ENCODE measurements around the gene GRK5. TPM values are rescaled to one million over a fixed set of nuclear protein-coding genes. Genes with fewer than 3 reads are reported as not detected.

Gene GRK5
- total RNA-seq, 1 donor from 2014 or later = 93.1 TPM

- no peak for DNase-seq (ENCODE audit: extremely low read depth, low read depth, low spot score)
Observed at GRCh38 chr10:119197921-119198320, 9.4 kb upstream of the GRK5 start.

GRCh38 chr10:119198438-119198837 lies 8.9 kb upstream of the GRK5 start:
- no peak for DNase-seq (ENCODE audit: extremely low read depth, low read depth, low spot score)

DNA sequence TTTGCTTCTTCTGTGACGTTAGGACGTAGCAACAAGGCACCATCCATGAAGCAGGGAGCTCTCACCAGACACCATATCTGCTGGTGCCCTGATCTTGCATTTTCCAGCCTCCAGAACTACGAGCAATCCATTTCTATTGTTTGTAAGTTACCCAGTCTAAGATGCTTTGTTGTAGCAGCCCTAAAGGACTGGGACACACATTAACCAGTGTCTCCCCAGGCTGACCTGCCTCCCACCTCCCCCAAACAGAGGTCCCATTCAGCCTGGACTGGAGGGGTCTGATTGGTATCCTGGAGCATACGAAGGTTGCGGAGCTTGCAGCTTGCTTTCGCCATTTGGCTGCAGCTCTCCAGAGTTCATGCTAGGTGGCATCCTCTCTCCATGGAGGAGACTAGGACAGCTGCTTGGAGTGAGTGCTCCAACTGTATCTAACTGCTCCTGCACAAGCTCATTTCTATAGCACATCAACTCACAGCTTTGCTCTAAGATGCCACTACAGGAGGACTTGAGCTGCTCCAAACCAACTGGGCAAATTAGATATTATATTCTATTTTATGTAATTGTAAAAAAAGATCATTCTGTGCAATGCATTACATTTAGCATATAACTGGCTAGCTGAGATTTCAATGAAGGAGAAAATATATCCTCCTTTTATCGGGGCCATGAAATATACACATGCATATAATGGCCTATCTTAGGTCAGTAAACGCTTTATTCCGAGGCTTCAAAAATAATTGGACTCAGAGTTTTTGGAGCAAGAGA lies 8.0 kb upstream of the GRK5 start:
- DNase-seq (ENCODE audit: extremely low read depth, low read depth, low spot score) = no peak

DNA sequence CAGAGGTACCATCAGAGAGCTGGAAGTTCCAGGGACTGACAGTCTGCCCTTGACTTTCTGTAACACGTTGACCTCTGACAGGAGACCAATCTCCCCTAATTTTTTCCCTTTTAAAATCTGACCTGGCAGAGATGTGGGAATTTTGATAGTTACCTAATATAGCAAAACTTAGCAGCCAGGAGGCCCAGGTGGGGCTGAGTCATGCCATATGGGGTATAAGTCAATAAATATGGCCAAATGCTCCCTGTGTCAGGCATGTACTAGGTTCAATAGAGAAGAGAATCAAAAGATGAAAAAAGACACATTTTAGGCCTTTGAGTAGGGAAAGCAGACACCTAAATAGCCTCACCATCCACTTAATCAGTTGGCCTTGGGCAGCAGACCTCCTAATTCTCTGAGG lies 6.1 kb upstream of the GRK5 start:
- DNase-seq (ENCODE audit: extremely low read depth, low read depth, low spot score) = no peak

DNA sequence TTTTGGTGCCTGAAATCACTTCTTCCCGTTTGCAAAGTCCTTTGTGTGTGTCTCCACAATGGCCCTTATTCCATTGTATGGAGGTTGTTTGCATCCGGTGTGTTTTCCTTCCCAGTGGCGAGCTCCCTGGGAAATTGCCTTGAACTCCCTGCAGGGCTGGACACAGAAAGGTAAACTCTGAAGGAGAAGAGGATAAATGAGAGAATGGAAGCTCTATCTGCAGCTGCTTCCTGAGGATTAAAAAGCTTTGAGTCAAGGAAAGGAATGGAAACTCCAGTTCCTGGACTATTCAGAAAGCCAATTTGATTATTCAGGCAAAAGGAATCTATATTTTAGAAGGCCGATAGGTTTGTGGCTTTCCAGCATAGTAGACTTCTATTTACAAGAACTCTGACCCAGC lies 4.4 kb upstream of the GRK5 start:
- DNase-seq (ENCODE audit: extremely low read depth, low read depth, low spot score) = no peak

DNA sequence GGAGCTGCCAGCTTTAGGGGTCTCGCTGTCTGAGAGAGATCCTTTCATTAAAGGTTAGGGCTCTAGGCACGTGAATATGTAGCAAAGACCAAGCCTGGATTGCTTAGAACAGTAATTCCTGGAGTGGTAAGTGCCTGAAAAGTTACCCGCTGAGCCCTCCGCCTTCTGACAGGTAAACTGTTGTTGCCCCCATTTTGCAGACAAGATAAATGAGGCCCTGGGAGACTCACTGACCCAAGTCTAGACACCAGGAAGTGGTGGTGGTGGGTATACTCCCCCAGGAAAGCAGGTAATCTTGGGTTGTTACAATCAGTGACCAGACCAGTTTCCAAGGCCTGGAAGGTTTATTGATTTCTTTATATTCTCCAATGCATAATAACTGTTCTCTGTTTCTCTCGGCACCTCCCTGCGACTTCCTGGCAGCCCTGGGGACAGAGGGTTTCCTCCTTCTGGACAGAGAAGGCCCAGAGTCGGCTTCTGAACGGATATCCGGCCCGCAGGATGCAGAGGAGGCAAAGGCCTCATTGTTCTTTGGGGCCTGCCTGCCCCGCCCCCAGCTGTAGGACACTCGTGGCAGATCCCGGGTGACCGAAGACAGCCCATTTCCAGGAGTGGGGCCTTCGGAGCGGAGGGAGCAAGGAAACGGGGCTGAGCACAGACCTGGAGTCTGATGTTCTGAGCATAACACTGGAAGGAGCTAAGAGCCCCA lies 1.3 kb upstream of the GRK5 start:
- no peak for DNase-seq (ENCODE audit: extremely low read depth, low read depth, low spot score)

GRCh38 chr10:119206603-119207365 lies 587 bp upstream of the GRK5 start:
- no peak for DNase-seq (ENCODE audit: extremely low read depth, low read depth, low spot score)

DNA sequence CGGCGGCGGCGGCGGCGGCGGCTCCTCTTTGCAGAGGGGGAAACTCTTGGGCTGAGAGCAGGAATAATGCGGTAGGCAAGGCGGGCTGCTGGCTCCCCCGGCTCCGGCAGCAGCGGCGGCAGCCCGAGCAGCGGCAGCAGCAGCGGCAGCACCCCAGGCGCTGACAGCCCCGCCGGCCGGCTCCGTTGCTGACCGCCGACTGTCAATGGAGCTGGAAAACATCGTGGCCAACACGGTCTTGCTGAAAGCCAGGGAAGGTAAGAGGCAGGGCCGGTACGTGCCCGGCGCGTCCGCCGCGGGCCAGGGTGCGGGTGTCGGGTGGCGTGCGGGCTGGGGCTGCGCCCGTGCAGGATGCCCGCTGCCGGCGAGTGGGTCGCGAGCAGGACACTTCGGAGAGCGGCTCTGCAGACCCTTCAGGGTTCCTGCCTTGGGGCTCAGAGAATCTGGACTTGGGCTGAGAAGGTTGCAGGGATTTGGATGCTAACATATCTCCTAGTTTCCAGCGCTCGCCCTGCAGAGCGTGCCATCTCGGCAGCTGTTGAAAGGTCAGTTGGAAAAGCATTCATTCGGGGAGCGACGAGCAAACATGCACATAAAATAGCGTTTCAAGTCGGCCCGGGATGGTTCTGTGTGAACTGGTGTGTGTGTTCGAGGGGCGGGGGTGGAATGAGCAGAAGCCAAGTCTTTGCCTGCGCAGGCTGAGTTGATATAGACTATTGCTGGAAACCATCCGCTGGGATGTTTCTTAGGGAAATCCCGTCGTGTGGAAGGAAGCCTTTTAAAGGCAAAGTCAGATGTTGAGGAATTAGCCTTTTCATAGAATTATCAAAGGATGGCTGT lies 562 bp downstream of the GRK5 start:
- no peak for DNase-seq (ENCODE audit: extremely low read depth, low read depth, low spot score)

DNA sequence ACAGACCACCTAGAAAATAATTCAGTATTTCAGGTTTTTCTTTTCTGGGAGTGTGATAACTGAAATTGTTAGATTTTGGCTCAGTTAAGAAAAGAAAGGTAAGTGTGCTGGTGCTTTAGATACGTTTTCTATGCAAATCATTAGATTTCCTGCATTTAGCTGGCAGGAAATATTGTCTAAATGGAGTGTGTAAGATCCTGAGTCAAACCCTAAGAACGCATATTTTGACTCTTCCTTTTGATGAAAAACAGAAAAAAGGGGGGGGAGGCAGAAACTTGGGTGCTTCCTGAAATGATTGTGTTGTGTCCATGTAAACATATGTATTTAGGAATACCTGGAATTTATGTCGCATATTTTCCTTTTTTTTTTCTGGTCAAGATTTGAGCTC lies 1.2 kb downstream of the GRK5 start:
- no peak for DNase-seq (ENCODE audit: extremely low read depth, low read depth, low spot score)

DNA sequence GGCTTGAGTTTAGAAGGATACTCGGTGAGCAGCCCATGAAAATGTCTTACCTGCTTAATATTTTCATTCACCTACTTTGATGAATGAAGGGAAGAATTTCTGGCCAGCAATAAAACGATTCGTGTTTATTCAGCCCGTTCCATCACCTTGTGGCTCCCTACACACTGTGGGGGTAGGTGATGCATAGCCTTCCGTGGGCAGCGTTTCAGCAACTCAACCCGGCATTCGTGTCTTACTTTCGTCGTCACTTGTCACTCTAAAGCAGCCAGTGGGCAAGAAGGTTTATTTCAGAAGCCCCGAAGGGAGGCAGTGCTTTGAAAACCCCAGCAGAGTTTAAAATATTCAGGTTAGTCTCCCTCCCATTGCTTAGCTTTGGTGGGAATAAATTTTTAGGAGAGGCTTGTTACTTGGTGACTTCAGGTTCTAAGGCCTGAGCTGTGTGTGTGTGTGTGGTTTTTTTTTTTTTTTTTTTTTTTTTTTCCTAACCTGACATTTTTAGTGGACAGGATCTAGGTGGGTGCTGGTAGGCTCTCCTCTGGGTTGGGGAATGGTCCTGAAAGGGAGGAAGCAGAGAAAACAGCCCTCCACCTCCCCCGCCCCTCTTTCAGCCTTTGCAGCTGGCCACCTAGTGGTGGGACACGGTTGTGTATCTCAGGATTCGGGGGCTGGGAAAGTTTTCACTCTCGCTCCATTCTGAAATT lies 1.8 kb downstream of the GRK5 start:
- DNase-seq (ENCODE audit: extremely low read depth, low read depth, low spot score) = no peak

GRCh38 chr10:119209736-119210355 lies 2.5 kb downstream of the GRK5 start:
- DNase-seq (ENCODE audit: extremely low read depth, low read depth, low spot score) = no peak

- DNase-seq (ENCODE audit: extremely low read depth, low read depth, low spot score) = no peak
Observed at GRCh38 chr10:119210633-119211032, 3.3 kb downstream of the GRK5 start.

DNA sequence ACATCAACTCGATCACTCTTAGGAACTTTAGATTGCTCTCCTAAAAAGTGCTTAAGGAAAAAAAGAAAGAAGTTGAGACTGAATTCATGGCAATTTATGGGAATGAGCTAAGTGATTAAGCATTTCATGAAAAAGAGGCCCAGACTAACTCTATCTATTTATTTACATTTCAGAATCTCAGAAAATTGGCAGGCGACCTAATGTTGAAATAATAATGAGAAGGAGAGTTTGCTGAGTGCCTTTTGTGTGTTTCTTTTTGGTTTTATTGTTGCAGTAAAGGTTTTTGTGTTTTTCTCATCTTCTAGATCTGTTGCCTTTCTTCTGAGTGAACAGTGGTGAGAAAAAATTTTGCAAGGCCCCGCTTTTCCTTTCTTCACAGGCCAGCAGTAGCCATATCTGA lies 3.8 kb downstream of the GRK5 start:
- DNase-seq (ENCODE audit: extremely low read depth, low read depth, low spot score) = no peak

GRCh38 chr10:119211625-119212441 lies 4.5 kb downstream of the GRK5 start:
- no peak for DNase-seq (ENCODE audit: extremely low read depth, low read depth, low spot score)

DNA sequence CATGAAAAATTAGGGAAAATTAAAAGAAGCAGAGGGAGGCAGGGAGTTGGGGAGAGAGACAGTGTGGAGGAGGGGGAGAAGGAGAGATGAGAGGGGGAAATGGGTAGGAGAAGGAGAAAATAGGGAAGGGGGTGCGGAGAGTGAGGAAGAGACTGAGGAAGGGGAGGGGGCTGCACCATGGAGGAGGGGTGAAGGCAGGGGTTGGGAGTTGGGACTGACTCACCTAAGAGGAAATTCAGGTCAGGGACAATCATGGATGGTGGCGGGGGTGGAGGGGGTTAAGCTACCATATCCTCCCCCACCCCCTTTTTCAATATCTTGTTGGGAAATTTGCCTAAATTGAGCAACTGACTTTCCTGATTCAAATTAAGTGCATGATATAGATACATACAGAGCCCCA lies 8.0 kb downstream of the GRK5 start:
- no peak for DNase-seq (ENCODE audit: extremely low read depth, low read depth, low spot score)

GRCh38 chr10:119216127-119216526 lies 8.8 kb downstream of the GRK5 start:
- DNase-seq (ENCODE audit: extremely low read depth, low read depth, low spot score) = no peak

DNA sequence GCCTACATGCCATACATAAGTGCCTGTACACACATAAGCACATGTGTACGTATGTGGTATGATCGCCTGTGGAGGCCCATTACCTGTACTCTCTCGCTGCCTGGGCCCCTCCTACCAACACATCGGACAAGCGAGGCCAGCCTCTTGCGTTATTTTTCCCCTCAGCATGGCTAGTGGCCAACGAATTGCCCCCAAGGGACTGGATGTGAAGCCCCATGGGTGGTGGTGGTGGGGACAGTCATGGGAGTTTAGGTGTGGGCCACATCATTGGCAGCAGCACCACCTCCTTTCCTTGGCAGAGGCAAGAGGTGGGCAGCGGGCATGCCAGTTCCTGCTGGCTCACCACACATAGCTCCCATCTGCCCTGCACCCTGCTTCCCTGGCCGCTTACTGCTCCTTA lies 10.0 kb downstream of the GRK5 start:
- no peak for DNase-seq (ENCODE audit: extremely low read depth, low read depth, low spot score)

DNA sequence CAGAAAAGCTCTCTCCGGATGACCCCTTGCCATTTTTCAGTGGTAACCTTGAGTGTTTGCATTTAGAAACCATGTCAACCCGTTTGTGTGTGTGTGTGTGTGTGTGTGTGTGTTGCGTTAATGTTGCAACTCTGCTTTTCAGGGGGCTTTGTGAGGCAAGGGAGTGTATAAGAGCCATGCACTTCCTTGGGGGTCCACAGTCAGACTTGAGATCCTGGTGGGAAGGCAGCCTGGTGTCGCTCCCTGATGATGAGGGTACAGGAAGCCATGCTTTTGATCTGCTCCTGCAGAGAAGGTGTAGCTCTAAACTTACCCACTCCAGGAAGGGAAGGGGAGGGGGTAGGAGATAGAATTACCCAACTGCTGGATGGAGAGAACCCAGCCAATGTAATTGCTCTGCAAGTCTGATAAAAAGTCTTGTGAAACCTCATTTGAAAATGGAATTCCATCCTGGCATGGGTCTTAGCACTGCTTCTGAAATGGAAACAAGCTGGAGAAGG lies 10.7 kb downstream of the GRK5 start:
- no peak for DNase-seq (ENCODE audit: extremely low read depth, low read depth, low spot score)

- DNase-seq (ENCODE audit: extremely low read depth, low read depth, low spot score) = no peak
Observed at GRCh38 chr10:119219871-119220270, 12.5 kb downstream of the GRK5 start.
